Loucy (cell line): ENCODE data around the gene S1PR2.
A peak's percentile ranks its signal among the peaks of the same experiment; 100 is the strongest.

Source experiments
- H2AFZ ChIP-seq: fragments of 200-600 bp; sonication (generic); 2 replicates; pipeline ENCODE4 v1.6.0; 2016; ENCODE audit warnings: antibody characterized with exemption, mild to moderate bottlenecking, low read length, moderate library complexity
- H3F3A ChIP-seq: fragments of 200-600 bp; 2 replicates; pipeline ENCODE4 v1.6.0; 2016; ENCODE audit warnings: antibody characterized with exemption, low read depth, mild to moderate bottlenecking
- H3K27me3 ChIP-seq: fragments of 200-600 bp; sonication (generic); 2 replicates; pipeline ENCODE4 v1.6.1; 2014; ENCODE audit warnings: low read length, mild to moderate bottlenecking; ENCODE audit not compliant: insufficient read depth, poor library complexity, severe bottlenecking
- H3K36me3 ChIP-seq: fragments of 200-600 bp; sonication (generic); 2 replicates; pipeline ENCODE4 v1.6.1; 2016; ENCODE audit warnings: low read length; ENCODE audit not compliant: insufficient read depth
- H3K4me1 ChIP-seq: fragments of 200-600 bp; sonication (generic); 2 replicates; pipeline ENCODE4 v1.5.1; 2014; ENCODE audit warnings: low read length, mild to moderate bottlenecking; ENCODE audit not compliant: insufficient read depth, poor library complexity, severe bottlenecking
- H3K4me2 ChIP-seq: fragments of 200-600 bp; sonication (generic); 2 replicates; pipeline ENCODE4 v1.6.0; 2014; ENCODE audit warnings: antibody characterized with exemption, low read length, low read depth, mild to moderate bottlenecking; ENCODE audit not compliant: poor library complexity, severe bottlenecking
- H3K4me3 ChIP-seq: fragments of 200-600 bp; sonication (generic); 2 replicates; pipeline ENCODE4 v1.5.1; 2014; ENCODE audit warnings: low read length, mild to moderate bottlenecking, mixed read lengths; ENCODE audit not compliant: poor library complexity, severe bottlenecking
- H3K79me2 ChIP-seq: fragments of 200-600 bp; sonication (generic); 2 replicates; pipeline ENCODE4 v1.6.1; 2014; ENCODE audit warnings: low read length; ENCODE audit not compliant: insufficient read depth
- H3K9ac ChIP-seq: fragments of 200-600 bp; sonication (generic); 2 replicates; pipeline ENCODE4 v1.6.0; 2014; ENCODE audit warnings: mild to moderate bottlenecking, low read depth, low read length, moderate library complexity; ENCODE audit not compliant: poor library complexity, severe bottlenecking
- H3K9me2 ChIP-seq: fragments of 200-600 bp; sonication (generic); replicated peaks from 2 replicates; pipeline ENCODE4 v1.6.1; 2016; ENCODE audit warnings: low read depth, low read length, mixed read lengths
- H3K9me3 ChIP-seq: fragments of 200-600 bp; sonication (generic); 2 replicates; pipeline ENCODE4 v1.6.1; 2014; ENCODE audit warnings: mild to moderate bottlenecking, antibody characterized with exemption, low read length, low read depth; ENCODE audit not compliant: insufficient read depth
- H4K20me1 ChIP-seq: fragments of 200-600 bp; sonication (generic); 2 replicates; pipeline ENCODE4 v1.6.0; 2014; ENCODE audit warnings: antibody characterized with exemption, low read length, mild to moderate bottlenecking; ENCODE audit not compliant: insufficient read depth, poor library complexity, severe bottlenecking
- CTCF ChIP-seq: fragments of 200-600 bp; sonication (generic); conservative IDR thresholded peaks from 2 replicates; pipeline ENCODE4 v1.5.1; 2014; ENCODE audit warnings: mild to moderate bottlenecking, antibody characterized with exemption, low read length
- EZH2phosphoT487 ChIP-seq: fragments of 200-600 bp; IDR thresholded peaks from 2 replicates; pipeline ENCODE4 v1.6.1; 2018; ENCODE audit warnings: antibody characterized with exemption, mild to moderate bottlenecking, moderate library complexity, borderline replicate concordance

S1PR2 gene

DNA sequence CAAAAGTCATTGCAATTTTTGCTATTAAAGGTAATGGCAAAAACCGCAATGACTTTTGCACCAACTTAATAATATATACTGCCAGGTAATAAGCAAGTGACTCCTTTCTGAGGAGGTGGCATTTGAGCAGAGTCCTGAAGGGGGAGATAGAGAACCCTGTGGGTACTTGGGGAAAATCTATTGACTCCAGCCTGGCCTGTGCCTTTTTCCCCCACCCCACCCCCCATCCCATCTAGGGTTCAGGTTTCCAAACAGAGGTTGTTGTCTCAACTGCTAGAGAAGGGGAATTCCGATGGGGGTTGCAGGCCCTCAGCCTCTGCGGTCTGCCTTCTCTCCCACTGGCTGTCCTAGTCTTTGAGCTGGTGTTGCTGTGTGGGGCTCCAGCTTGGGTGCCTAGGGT is 11.5 kb downstream of the S1PR2 start:
- no peak overlapping the region for H2AFZ ChIP-seq
- H3K79me2 ChIP-seq, result no peaks in the 10 kb centered on the region
- no peaks in the 10 kb centered on the region for H3F3A ChIP-seq
- H3K27me3 ChIP-seq, result no peaks in the 10 kb centered on the region
- no peaks in the 10 kb centered on the region for H3K4me1 ChIP-seq
- no peaks in the 10 kb centered on the region for H4K20me1 ChIP-seq
- no peaks in the 10 kb centered on the region for H3K9me3 ChIP-seq
- no peaks in the 10 kb centered on the region for H3K9me2 ChIP-seq
- no peak for TF ChIP-seq EZH2phosphoT487
- TF ChIP-seq CTCF, result peak; percentile 52
- no peaks in the 10 kb centered on the region for H3K36me3 ChIP-seq
- H3K9ac ChIP-seq, result no peak overlapping the region
- no peak overlapping the region for H3K4me3 ChIP-seq
- H3K4me2 ChIP-seq, result no peak overlapping the region

DNA sequence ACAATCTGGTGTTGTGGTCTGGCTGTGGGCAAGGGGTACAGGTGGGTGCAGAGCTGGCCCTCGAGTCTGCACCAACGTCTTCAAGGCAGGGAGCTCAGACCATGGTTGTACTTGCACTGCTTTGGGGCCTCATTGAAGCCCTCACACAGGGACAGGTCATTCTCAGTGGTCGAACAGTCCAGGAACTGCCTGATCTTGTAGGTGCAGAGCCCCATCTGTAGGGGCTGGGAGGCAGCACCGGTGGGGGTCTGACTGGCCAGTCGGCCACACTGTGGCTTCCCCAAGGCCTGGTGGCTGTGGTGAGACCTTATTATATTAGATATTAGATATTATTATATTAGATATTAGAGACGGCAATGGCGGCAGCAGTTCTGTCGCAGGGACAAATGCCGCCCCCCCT is 14.0 kb downstream of the S1PR2 start:
- no peaks in the 10 kb centered on the region for H4K20me1 ChIP-seq
- H3K9me3 ChIP-seq, result no peaks in the 10 kb centered on the region
- no peak overlapping the region for H3K4me3 ChIP-seq
- no peaks in the 10 kb centered on the region for H3K36me3 ChIP-seq
- peaks cover 3% of the 10 kb centered on the region for H3K4me1 ChIP-seq
- no peak overlapping the region for H3K9ac ChIP-seq
- H3F3A ChIP-seq, result no peaks in the 10 kb centered on the region
- H3K27me3 ChIP-seq, result no peaks in the 10 kb centered on the region
- no peak for TF ChIP-seq CTCF
- H3K79me2 ChIP-seq, result no peaks in the 10 kb centered on the region
- H3K9me2 ChIP-seq, result no peaks in the 10 kb centered on the region
- no peak overlapping the region for H2AFZ ChIP-seq
- H3K4me2 ChIP-seq, result no peak overlapping the region

GRCh38 chr19:10214784-10215183 is 16.3 kb downstream of the S1PR2 start:
- H3K9me3 ChIP-seq, result no peaks in the 10 kb centered on the region
- no peak for TF ChIP-seq EZH2phosphoT487
- TF ChIP-seq CTCF, result no peak
- peaks cover 3% of the 10 kb centered on the region for H3K4me1 ChIP-seq
- H3K4me3 ChIP-seq, result no peak overlapping the region
- no peaks in the 10 kb centered on the region for H3K36me3 ChIP-seq
- no peak overlapping the region for H2AFZ ChIP-seq
- no peaks in the 10 kb centered on the region for H3K9me2 ChIP-seq
- no peaks in the 10 kb centered on the region for H4K20me1 ChIP-seq
- no peak overlapping the region for H3K4me2 ChIP-seq
- no peak overlapping the region for H3K9ac ChIP-seq
- H3K79me2 ChIP-seq, result no peaks in the 10 kb centered on the region
- H3F3A ChIP-seq, result no peaks in the 10 kb centered on the region
- H3K27me3 ChIP-seq, result no peaks in the 10 kb centered on the region
